ENCODE results near the gene RNF180. TPM values are rescaled to one million over a fixed set of nuclear protein-coding genes. Genes with fewer than 3 reads are reported as not detected.

Gene RNF180
- total RNA-seq, 1 experiment from 2014 or later = 7.8 TPM

DNA sequence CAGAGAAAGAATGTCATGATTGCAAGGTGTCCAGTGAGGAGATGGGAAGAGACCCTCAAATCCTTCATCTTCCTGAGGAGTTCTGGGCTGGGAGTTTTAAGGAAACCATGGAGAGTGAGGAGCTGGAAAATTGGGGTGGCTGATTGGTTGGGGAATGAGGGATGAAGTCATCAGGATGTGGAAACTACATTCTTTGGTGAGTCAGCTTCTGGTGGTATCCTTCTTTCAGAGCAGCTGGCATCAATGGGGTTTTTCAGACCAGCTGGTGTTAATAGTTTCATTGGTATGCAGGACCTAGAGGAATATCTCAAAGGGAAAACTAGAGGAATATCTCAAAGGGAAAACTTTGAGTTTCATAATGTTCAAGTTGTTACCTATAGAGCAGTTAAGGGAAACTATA, 45.2 kb downstream of the RNF180 start:
- no peak; the same call in 1 of the 2 replicates for ATAC-seq
- TF ChIP-seq SIN3A (IDR thresholded peaks at IDR 0.05; ENCODE audit: borderline replicate concordance, insufficient read depth, low read depth, low read length) (no peak), TCF7L2 (IDR thresholded peaks at IDR 0.05; ENCODE audit: low read depth, low read length) (no peak), POLR2AphosphoS5 (IDR thresholded peaks at IDR 0.05; ENCODE audit: low read depth, low read length) (no peak)
- TF ChIP-seq, protein P1, sequence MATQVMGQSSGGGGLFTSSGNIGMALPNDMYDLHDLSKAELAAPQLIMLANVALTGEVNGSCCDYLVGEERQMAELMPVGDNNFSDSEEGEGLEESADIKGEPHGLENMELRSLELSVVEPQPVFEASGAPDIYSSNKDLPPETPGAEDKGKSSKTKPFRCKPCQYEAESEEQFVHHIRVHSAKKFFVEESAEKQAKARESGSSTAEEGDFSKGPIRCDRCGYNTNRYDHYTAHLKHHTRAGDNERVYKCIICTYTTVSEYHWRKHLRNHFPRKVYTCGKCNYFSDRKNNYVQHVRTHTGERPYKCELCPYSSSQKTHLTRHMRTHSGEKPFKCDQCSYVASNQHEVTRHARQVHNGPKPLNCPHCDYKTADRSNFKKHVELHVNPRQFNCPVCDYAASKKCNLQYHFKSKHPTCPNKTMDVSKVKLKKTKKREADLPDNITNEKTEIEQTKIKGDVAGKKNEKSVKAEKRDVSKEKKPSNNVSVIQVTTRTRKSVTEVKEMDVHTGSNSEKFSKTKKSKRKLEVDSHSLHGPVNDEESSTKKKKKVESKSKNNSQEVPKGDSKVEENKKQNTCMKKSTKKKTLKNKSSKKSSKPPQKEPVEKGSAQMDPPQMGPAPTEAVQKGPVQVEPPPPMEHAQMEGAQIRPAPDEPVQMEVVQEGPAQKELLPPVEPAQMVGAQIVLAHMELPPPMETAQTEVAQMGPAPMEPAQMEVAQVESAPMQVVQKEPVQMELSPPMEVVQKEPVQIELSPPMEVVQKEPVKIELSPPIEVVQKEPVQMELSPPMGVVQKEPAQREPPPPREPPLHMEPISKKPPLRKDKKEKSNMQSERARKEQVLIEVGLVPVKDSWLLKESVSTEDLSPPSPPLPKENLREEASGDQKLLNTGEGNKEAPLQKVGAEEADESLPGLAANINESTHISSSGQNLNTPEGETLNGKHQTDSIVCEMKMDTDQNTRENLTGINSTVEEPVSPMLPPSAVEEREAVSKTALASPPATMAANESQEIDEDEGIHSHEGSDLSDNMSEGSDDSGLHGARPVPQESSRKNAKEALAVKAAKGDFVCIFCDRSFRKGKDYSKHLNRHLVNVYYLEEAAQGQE (IDR thresholded peaks at IDR 0.05; ENCODE audit: insufficient read depth in 1 of 2, low read depth in 2 of 2, low read length in 1 of 2) = no peak
- TF ChIP-seq, protein P2, sequence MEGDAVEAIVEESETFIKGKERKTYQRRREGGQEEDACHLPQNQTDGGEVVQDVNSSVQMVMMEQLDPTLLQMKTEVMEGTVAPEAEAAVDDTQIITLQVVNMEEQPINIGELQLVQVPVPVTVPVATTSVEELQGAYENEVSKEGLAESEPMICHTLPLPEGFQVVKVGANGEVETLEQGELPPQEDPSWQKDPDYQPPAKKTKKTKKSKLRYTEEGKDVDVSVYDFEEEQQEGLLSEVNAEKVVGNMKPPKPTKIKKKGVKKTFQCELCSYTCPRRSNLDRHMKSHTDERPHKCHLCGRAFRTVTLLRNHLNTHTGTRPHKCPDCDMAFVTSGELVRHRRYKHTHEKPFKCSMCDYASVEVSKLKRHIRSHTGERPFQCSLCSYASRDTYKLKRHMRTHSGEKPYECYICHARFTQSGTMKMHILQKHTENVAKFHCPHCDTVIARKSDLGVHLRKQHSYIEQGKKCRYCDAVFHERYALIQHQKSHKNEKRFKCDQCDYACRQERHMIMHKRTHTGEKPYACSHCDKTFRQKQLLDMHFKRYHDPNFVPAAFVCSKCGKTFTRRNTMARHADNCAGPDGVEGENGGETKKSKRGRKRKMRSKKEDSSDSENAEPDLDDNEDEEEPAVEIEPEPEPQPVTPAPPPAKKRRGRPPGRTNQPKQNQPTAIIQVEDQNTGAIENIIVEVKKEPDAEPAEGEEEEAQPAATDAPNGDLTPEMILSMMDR (IDR thresholded peaks at IDR 0.05) = no peak
- Histone ChIP-seq H3K4me1 (ENCODE audit: control insufficient read depth, insufficient read depth, low read length) (no peaks in the 10 kb centered on the region), H3K9me3 (ENCODE audit: control insufficient read depth, insufficient read depth, low read depth, low read length) (no peaks in the 10 kb centered on the region), H3K36me3 (ENCODE audit: control insufficient read depth, insufficient read depth, low read length) (no peaks in the 10 kb centered on the region), H3K4me3 (ENCODE audit: low read depth in 2 of 2, low read length in 2 of 2) (no peak overlapping the region), H3K27me3 (ENCODE audit: control insufficient read depth, insufficient read depth, low read length) (no peaks in the 10 kb centered on the region), H3K27ac (ENCODE audit: low read length) (no peak overlapping the region)
- POLR2A ChIA-PET = no interaction called here
- intact Hi-C loops (cut with micrococcal nuclease; ENCODE audit: unreplicated experiment) = no loop called here
- BruUV-seq (replicated peaks) = no TSS peak
- CTCF ChIA-PET = no interaction called here
- in situ Hi-C loops (cut with HindIII; ENCODE audit: low pct_unique_long_range_greater_than_20kb, low sequenced_read_pairs) = no loop called here
- no peak for DNase-seq (ENCODE audit: low read depth, low spot score)

DNA sequence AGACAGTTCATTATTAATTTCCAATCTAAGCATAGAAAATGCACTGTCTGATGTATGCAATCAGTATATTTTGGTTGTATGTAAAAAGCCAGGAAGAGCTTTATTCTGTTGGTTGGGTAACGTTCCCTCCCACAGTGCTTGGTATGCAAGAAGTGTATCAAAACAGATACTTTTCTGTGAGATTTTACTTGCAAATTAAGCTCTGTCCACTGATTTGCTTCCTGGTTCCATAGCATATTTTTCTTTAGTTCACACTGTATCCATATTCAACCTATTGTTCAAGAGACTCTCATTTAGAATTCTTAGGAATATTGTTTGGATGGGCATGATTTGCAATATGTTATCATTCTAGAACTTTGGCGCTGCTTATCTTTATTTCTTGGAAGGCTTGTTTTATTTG, 47.4 kb downstream of the RNF180 start:
- no peak overlapping the region for H3K27ac ChIP-seq (ENCODE audit: low read length)
- TF ChIP-seq TCF7L2 (IDR thresholded peaks at IDR 0.05; ENCODE audit: low read depth, low read length) (no peak), POLR2AphosphoS5 (IDR thresholded peaks at IDR 0.05; ENCODE audit: low read depth, low read length) (no peak), SIN3A (IDR thresholded peaks at IDR 0.05; ENCODE audit: borderline replicate concordance, insufficient read depth, low read depth, low read length) (no peak)
- TF ChIP-seq, protein P2 (IDR thresholded peaks at IDR 0.05) = no peak
- TF ChIP-seq, protein P1 (IDR thresholded peaks at IDR 0.05; ENCODE audit: insufficient read depth in 1 of 2, low read depth in 2 of 2, low read length in 1 of 2) = no peak
- H3K27me3 ChIP-seq (ENCODE audit: control insufficient read depth, insufficient read depth, low read length) = no peaks in the 10 kb centered on the region
- intact Hi-C loops (cut with micrococcal nuclease; ENCODE audit: unreplicated experiment) = no loop called here
- H3K4me1 ChIP-seq (ENCODE audit: control insufficient read depth, insufficient read depth, low read length) = no peaks in the 10 kb centered on the region
- H3K4me3 ChIP-seq (ENCODE audit: low read depth in 2 of 2, low read length in 2 of 2) = no peak overlapping the region
- DNase-seq (ENCODE audit: low read depth, low spot score) (no peak), ATAC-seq (no peak)
- BruUV-seq (replicated peaks) = no TSS peak
- no peaks in the 10 kb centered on the region for H3K36me3 ChIP-seq (ENCODE audit: control insufficient read depth, insufficient read depth, low read length)
- in situ Hi-C loops (cut with HindIII; ENCODE audit: low pct_unique_long_range_greater_than_20kb, low sequenced_read_pairs) = no loop called here
- ChIA-PET CTCF (no interaction called here), POLR2A (no interaction called here)
- no peaks in the 10 kb centered on the region for H3K9me3 ChIP-seq (ENCODE audit: control insufficient read depth, insufficient read depth, low read depth, low read length)

All from Panc1 (cell line).